Measurements from ENCODE around the gene CXCR4.

Gene CXCR4

GRCh38 chr2:136117909-136118818 is at the start of gene CXCR4:
Gene CXCR4, minus strand, starts transcription at chr2:136118149. Its CDS starts 89 bp downstream, at chr2:136118060.
- no peaks in the 10 kb centered on the region for H3K27me3 Mint-ChIP-seq
- H3K27ac Mint-ChIP-seq, result peak within 1 kb of the TSS; percentile 91
- H3K36me3 Mint-ChIP-seq, result peaks cover 14% of the 10 kb centered on the region
- peaks cover 82% of the 10 kb centered on the region for H3K4me1 Mint-ChIP-seq
- H3K9me3 Mint-ChIP-seq, result no peaks in the 10 kb centered on the region
- peak within 1 kb of the TSS; percentile 93 for H3K4me3 Mint-ChIP-seq

DNA sequence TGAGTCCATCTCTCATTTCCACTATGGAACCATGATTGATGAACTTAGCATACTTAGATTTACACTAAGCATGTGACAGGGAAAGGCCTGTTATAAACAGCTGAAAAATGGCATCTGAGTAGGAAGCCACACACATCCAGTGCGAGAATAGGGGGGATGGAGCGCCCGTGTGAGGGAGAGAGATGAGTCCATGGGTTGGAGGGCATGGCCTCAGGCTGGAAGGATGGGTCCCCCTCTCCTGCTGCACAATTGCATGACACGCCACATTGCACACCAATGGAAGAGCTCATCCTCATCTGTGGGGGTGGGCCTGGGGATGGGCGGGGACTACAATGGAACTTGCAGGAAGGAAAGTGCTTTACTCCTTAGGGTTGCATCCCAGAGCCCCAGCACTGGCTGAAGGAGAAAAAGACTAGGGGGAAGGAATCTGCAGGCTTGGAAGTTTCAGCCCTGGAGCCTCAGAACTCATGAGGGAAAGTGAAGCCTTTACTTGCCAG is 46.4 kb upstream of the CXCR4 start:
- Mint-ChIP-seq H3K27me3 (no peaks in the 10 kb centered on the region), H3K9me3 (no peaks in the 10 kb centered on the region), H3K4me3 (no peak overlapping the region), H3K4me1 (peaks cover 19% of the 10 kb centered on the region), H3K27ac (no peak overlapping the region), H3K36me3 (no peaks in the 10 kb centered on the region)

- H3K36me3 Mint-ChIP-seq, result no peaks in the 10 kb centered on the region
- H3K4me1 Mint-ChIP-seq, result peaks cover 15% of the 10 kb centered on the region
- H3K9me3 Mint-ChIP-seq, result no peaks in the 10 kb centered on the region
- H3K27ac Mint-ChIP-seq, result no peak overlapping the region
- no peaks in the 10 kb centered on the region for H3K27me3 Mint-ChIP-seq
- peak overlapping the region; percentile 20 for H3K4me3 Mint-ChIP-seq
Observed at GRCh38 chr2:136162438-136162837, 44.5 kb upstream of the CXCR4 start.

GRCh38 chr2:136156411-136156810 is 38.5 kb upstream of the CXCR4 start:
- Mint-ChIP-seq H3K4me3 (no peak overlapping the region), H3K27me3 (no peaks in the 10 kb centered on the region)

GRCh38 chr2:136154384-136154783 is 36.4 kb upstream of the CXCR4 start:
- H3K9me3 Mint-ChIP-seq, result no peaks in the 10 kb centered on the region
- peaks cover 21% of the 10 kb centered on the region for H3K4me1 Mint-ChIP-seq
- no peak overlapping the region for H3K4me3 Mint-ChIP-seq
- no peak overlapping the region for H3K27ac Mint-ChIP-seq
- H3K36me3 Mint-ChIP-seq, result no peaks in the 10 kb centered on the region
- H3K27me3 Mint-ChIP-seq, result no peaks in the 10 kb centered on the region

More at GRCh38 chr2:136156411-136156810, 38.5 kb upstream of the CXCR4 start:
- Mint-ChIP-seq H3K4me1 (peaks cover 13% of the 10 kb centered on the region), H3K9me3 (no peaks in the 10 kb centered on the region), H3K27ac (no peak overlapping the region), H3K36me3 (no peaks in the 10 kb centered on the region)

- H3K4me1 Mint-ChIP-seq, result peaks cover 24% of the 10 kb centered on the region
- peaks cover 5% of the 10 kb centered on the region for H3K9me3 Mint-ChIP-seq
- no peaks in the 10 kb centered on the region for H3K36me3 Mint-ChIP-seq
- no peak overlapping the region for H3K27ac Mint-ChIP-seq
- H3K27me3 Mint-ChIP-seq, result no peaks in the 10 kb centered on the region
- no peak overlapping the region for H3K4me3 Mint-ChIP-seq
Observed at GRCh38 chr2:136151021-136151971, 33.3 kb upstream of the CXCR4 start.

GRCh38 chr2:136149011-136149410 is 31.1 kb upstream of the CXCR4 start:
- Mint-ChIP-seq H3K4me1 (peaks cover 31% of the 10 kb centered on the region), H3K27ac (no peak overlapping the region), H3K9me3 (peaks cover 5% of the 10 kb centered on the region), H3K27me3 (no peaks in the 10 kb centered on the region), H3K4me3 (no peak overlapping the region), H3K36me3 (no peaks in the 10 kb centered on the region)

DNA sequence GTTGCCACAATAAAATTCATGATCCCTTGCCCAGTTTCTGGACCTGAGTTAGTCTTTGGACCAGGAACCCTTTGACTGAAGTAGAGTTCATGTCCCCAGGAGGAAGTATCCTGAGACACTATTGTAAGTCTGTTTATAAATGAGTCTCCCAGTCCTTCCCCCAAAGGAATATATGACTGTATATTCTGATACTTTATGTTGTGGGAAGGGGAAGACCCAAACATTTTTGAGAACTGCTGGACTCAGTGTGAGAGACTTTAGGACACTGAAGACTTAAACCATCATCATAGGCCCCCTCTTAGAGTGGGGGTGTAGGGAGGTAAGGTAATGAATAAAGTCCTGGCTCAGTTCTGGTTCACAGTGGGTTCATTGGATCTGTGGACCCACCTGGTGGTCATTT is 28.6 kb upstream of the CXCR4 start:
- H3K36me3 Mint-ChIP-seq, result no peaks in the 10 kb centered on the region
- peaks cover 38% of the 10 kb centered on the region for H3K4me1 Mint-ChIP-seq
- no peak overlapping the region for H3K27ac Mint-ChIP-seq
- no peaks in the 10 kb centered on the region for H3K27me3 Mint-ChIP-seq
- peaks cover 5% of the 10 kb centered on the region for H3K9me3 Mint-ChIP-seq
- H3K4me3 Mint-ChIP-seq, result no peak overlapping the region

GRCh38 chr2:136143603-136144451 is 25.9 kb upstream of the CXCR4 start:
- peaks cover 53% of the 10 kb centered on the region for H3K4me1 Mint-ChIP-seq
- no peaks in the 10 kb centered on the region for H3K27me3 Mint-ChIP-seq
- H3K36me3 Mint-ChIP-seq, result peaks cover 1% of the 10 kb centered on the region
- H3K4me3 Mint-ChIP-seq, result no peak overlapping the region
- H3K9me3 Mint-ChIP-seq, result peaks cover 5% of the 10 kb centered on the region
- H3K27ac Mint-ChIP-seq, result no peak overlapping the region

GRCh38 chr2:136141510-136142149 is 23.7 kb upstream of the CXCR4 start:
- H3K9me3 Mint-ChIP-seq, result no peaks in the 10 kb centered on the region
- no peaks in the 10 kb centered on the region for H3K27me3 Mint-ChIP-seq
- no peak overlapping the region for H3K27ac Mint-ChIP-seq
- peaks cover 72% of the 10 kb centered on the region for H3K4me1 Mint-ChIP-seq
- peaks cover 5% of the 10 kb centered on the region for H3K36me3 Mint-ChIP-seq
- H3K4me3 Mint-ChIP-seq, result no peak overlapping the region

DNA sequence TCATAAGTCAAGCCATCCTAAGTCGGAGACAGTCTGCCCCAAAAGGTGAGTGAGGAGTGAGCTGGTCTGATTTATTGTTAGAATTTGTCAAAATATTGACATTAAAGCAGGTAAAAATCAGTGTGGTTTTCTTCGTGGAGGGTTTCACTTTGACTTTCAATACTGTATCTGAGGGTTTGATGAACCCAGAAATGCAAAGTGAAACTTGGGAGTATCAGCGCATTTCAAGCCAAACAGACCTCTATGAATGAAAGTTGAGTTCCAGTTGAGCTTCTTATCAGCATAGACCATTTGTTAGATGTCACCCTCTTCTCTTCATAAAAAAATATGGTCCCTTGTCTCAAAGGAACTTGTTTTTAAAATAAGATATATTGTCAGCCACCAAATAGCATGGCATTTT is 21.7 kb upstream of the CXCR4 start:
- H3K4me3 Mint-ChIP-seq, result peak overlapping the region; percentile 70
- H3K27ac Mint-ChIP-seq, result peak overlapping the region; percentile 87
- H3K4me1 Mint-ChIP-seq, result peaks cover 92% of the 10 kb centered on the region
- no peaks in the 10 kb centered on the region for H3K9me3 Mint-ChIP-seq
- peaks cover 5% of the 10 kb centered on the region for H3K36me3 Mint-ChIP-seq
- H3K27me3 Mint-ChIP-seq, result no peaks in the 10 kb centered on the region

GRCh38 chr2:136137982-136138381 is 20.0 kb upstream of the CXCR4 start:
- Mint-ChIP-seq H3K27ac (peak overlapping the region; percentile 63), H3K27me3 (no peaks in the 10 kb centered on the region), H3K36me3 (peaks cover 5% of the 10 kb centered on the region), H3K4me3 (peak overlapping the region; percentile 45), H3K9me3 (no peaks in the 10 kb centered on the region), H3K4me1 (peaks cover 98% of the 10 kb centered on the region)

DNA sequence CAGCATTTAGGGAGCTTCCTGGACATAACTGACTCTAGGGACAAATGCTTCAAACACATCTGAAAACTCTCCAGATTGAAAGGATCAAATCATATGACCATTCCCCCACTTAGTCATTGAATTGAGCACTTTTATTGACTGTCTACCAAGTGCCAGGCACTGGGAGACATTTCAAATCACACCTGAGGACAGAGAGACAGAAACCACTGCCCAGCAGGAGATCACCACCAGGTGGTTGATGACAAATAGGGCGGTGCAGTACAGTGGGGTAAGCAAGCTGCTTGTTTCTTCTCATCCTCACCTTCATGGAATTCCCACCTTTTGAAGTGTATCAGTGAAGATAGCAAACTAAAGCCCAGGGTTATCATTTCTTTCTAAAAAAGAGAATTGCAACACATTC is 19.0 kb upstream of the CXCR4 start:
- Mint-ChIP-seq H3K36me3 (peaks cover 5% of the 10 kb centered on the region), H3K9me3 (no peaks in the 10 kb centered on the region), H3K4me3 (peak overlapping the region; percentile 77), H3K4me1 (peaks cover 98% of the 10 kb centered on the region), H3K27ac (peak overlapping the region; percentile 63), H3K27me3 (no peaks in the 10 kb centered on the region)

Data from activated naive CD4-positive, alpha-beta T cell treated with anti-CD3 and anti-CD28 coated beads, Interleukin-2, amount 50 U/mL, for 24 hours (primary cell).